ENCODE measurements around the gene ZNF235.

Gene ZNF235

DNA sequence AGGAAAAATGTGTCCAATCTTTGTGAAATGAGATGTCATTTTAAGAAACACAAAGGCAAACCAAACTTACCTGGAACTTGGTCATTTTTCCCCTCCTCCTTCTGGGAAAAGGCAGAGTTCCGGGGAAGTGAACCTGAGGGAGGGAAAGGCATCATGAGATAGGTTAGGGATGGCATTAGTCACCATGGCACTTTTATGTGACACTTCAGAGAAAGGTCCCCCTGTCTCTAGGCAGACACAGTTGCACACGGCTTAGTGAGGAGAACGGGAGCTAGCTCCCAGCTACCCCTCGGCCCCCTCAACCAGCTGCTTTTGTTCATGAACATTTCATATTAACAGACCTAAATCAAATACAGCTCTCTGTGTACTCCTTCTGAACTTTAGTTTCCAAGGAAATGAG, 1.5 kb downstream of the ZNF235 start:
- H3K9me3 ChIP-seq (ENCODE audit: control insufficient read depth, low read length) = no peaks in the 10 kb centered on the region
- H3K27me3 ChIP-seq (ENCODE audit: control insufficient read depth, insufficient read depth, low read length) = no peaks in the 10 kb centered on the region
- H3K4me3 ChIP-seq (ENCODE audit: low read length) = no peak overlapping the region
- H3K4me1 ChIP-seq (ENCODE audit: control insufficient read depth, insufficient read depth, low read length) = no peaks in the 10 kb centered on the region
- H3K9ac ChIP-seq (ENCODE audit: low read length) = no peak overlapping the region
- H3K36me3 ChIP-seq (ENCODE audit: control insufficient read depth, insufficient read depth, low read length) = no peaks in the 10 kb centered on the region

DNA sequence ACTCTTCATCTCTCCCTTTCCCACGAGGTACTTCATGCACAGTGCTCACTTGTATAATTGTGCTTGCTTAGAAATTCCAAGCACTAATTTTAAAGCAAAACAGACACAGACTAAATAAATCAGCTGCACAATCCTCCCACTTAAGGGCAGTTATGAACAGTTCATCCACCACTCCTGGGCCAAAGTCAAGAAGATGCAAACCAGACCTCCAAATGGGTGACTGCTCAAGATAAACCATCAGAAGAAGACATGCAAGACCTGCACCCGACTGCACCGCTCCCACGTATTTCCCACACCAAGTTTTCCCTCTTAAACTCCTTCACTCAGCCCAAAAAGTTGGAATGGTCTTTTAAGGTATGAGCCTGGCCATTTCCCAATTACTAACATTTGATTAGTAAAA, 19.9 kb downstream of the ZNF235 start:
- Histone ChIP-seq H3K9me3 (ENCODE audit: control insufficient read depth, low read length) (peaks cover 12% of the 10 kb centered on the region), H3K36me3 (ENCODE audit: control insufficient read depth, insufficient read depth, low read length) (peaks cover 14% of the 10 kb centered on the region), H3K4me1 (ENCODE audit: control insufficient read depth, insufficient read depth, low read length) (no peaks in the 10 kb centered on the region), H3K9ac (ENCODE audit: low read length) (no peak overlapping the region), H3K27me3 (ENCODE audit: control insufficient read depth, insufficient read depth, low read length) (no peaks in the 10 kb centered on the region), H3K4me3 (ENCODE audit: low read length) (no peak overlapping the region)

DNA sequence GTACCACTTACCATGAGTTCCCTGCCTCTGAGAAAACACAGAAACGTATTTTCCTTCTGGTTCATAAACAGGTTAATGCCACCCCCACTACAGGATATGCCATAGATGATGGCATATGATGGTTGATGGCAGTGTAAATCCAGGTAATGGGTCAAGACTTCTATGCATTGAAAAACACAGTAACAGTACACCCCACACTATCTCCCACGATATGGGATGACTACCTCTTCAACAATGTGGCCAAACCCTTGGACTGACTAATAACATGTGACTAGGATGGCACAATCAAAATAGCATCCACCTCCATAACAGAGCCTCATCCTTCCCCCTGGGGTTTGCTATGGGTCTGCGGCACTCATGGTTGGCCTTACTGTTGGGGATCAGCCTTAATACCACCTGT, 22.0 kb downstream of the ZNF235 start:
- H3K4me1 ChIP-seq (ENCODE audit: control insufficient read depth, insufficient read depth, low read length) = no peaks in the 10 kb centered on the region
- peaks cover 5% of the 10 kb centered on the region for H3K36me3 ChIP-seq (ENCODE audit: control insufficient read depth, insufficient read depth, low read length)
- H3K9me3 ChIP-seq (ENCODE audit: control insufficient read depth, low read length) = peaks cover 6% of the 10 kb centered on the region
- no peak overlapping the region for H3K4me3 ChIP-seq (ENCODE audit: low read length)
- H3K27me3 ChIP-seq (ENCODE audit: control insufficient read depth, insufficient read depth, low read length) = no peaks in the 10 kb centered on the region
- no peak overlapping the region for H3K9ac ChIP-seq (ENCODE audit: low read length)

DNA sequence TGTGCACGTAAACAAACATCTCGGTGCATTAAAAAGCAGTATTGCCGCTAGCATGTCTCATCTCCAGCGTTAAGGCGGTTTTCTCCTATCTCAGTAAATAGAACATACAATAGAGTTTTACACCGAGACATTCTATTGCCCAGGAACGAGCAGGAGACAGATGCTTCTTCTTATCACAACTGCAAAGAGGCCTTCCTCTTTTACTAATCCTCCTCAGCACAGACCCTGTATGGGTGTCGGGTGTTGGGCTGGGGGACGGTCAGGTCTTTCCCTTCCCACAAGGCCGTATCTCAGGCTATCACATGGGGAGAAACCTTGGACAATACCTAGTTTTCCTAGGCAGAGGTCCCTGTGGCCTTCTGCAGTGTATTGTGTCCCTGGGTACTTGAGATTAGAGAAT, 23.9 kb downstream of the ZNF235 start:
- no peaks in the 10 kb centered on the region for H3K27me3 ChIP-seq (ENCODE audit: control insufficient read depth, insufficient read depth, low read length)
- H3K9ac ChIP-seq (ENCODE audit: low read length) = no peak overlapping the region
- no peaks in the 10 kb centered on the region for H3K4me1 ChIP-seq (ENCODE audit: control insufficient read depth, insufficient read depth, low read length)
- no peaks in the 10 kb centered on the region for H3K9me3 ChIP-seq (ENCODE audit: control insufficient read depth, low read length)
- H3K36me3 ChIP-seq (ENCODE audit: control insufficient read depth, insufficient read depth, low read length) = no peaks in the 10 kb centered on the region
- no peak overlapping the region for H3K4me3 ChIP-seq (ENCODE audit: low read length)

DNA sequence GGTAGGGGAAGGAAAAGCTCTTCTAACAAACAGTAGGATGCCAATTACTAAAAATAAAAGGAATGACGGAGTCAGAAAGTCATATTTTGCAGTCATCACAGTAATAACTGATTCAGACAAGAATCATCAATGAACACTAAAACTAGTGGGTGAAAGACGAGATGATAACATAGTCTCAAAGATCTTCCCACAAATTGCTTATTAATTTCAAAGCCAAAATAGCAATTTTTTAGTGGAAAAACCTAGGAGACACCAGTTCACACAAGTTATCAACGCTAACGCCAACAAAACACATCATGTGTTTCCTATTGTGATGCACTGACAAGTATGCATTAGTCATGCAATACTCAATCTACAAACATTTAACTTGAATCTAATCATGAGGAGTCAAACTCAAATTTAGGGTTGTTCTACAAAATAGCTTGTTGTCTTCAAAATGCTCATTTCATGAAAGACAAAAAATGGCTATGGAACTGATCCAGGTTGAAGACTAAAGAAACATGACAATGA, 26.6 kb downstream of the ZNF235 start:
- Histone ChIP-seq H3K4me1 (ENCODE audit: control insufficient read depth, insufficient read depth, low read length) (no peaks in the 10 kb centered on the region), H3K4me3 (ENCODE audit: low read length) (no peak overlapping the region), H3K27me3 (ENCODE audit: control insufficient read depth, insufficient read depth, low read length) (no peaks in the 10 kb centered on the region), H3K9me3 (ENCODE audit: control insufficient read depth, low read length) (no peaks in the 10 kb centered on the region), H3K36me3 (ENCODE audit: control insufficient read depth, insufficient read depth, low read length) (no peaks in the 10 kb centered on the region), H3K9ac (ENCODE audit: low read length) (no peak overlapping the region)

DNA sequence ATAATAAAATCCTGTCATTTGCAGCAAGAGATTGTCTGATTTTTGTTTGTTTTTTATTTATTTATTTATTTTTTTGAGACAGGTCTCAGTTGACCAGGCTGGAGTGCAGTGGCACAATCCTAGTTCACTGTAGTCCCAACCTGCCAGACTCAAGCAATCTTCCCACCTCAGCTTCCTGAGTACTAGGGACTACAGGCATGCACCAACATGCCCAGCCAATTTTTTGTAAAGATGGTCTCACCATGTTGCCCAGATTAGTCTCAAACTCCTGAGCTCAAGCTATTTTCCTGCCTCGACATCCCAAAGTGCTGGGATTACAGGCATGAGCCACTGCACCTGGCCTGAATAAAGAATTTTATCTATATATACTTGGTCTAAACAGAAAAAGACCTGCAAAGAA, 27.5 kb downstream of the ZNF235 start:
- no peaks in the 10 kb centered on the region for H3K9me3 ChIP-seq (ENCODE audit: control insufficient read depth, low read length)

DNA sequence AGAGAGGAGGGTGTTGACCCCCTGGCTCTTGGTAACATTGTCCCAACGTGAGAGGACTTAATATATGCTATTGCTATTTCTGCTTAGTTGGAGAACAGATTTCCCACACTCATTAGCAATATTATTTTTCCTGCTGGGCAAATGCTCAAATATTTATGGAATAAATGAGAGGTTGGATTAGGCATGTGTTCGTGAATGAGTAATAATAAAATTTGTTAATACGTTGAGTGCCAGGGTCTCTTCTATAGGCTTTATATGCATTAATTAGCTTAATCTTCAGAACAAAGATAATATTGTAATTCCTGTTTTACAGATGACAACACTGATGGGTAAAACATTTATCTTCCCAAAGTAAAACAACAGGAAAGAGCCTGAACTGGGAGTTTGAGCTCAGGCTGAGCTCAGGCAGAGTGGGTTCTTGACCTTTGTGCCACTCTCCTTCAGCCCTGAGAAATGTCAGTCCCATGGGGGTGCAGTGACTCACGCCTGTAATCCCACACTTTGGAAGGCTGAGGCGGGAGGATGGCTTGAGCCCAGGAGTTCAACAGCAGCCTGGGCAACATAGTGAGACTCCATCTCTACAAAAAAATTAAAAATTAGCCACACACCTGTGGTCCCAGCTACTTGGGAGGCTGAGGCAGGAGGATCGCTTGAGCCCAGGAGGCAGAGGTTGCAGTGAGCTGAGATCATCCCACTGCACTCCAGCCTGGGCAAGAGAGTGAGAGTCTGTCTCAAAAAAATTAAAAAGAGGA, 44.0 kb downstream of the ZNF235 start:
- Histone ChIP-seq H3K4me3 (ENCODE audit: low read length) (no peak overlapping the region), H3K9ac (ENCODE audit: low read length) (no peak overlapping the region), H3K27me3 (ENCODE audit: control insufficient read depth, insufficient read depth, low read length) (no peaks in the 10 kb centered on the region), H3K9me3 (ENCODE audit: control insufficient read depth, low read length) (no peaks in the 10 kb centered on the region), H3K36me3 (ENCODE audit: control insufficient read depth, insufficient read depth, low read length) (no peaks in the 10 kb centered on the region), H3K4me1 (ENCODE audit: control insufficient read depth, insufficient read depth, low read length) (no peaks in the 10 kb centered on the region)

More for the DNA sequence above, 27.5 kb downstream of the ZNF235 start:
- Histone ChIP-seq H3K36me3 (ENCODE audit: control insufficient read depth, insufficient read depth, low read length) (no peaks in the 10 kb centered on the region), H3K4me3 (ENCODE audit: low read length) (no peak overlapping the region), H3K27me3 (ENCODE audit: control insufficient read depth, insufficient read depth, low read length) (no peaks in the 10 kb centered on the region), H3K9ac (ENCODE audit: low read length) (no peak overlapping the region), H3K4me1 (ENCODE audit: control insufficient read depth, insufficient read depth, low read length) (no peaks in the 10 kb centered on the region)

DNA sequence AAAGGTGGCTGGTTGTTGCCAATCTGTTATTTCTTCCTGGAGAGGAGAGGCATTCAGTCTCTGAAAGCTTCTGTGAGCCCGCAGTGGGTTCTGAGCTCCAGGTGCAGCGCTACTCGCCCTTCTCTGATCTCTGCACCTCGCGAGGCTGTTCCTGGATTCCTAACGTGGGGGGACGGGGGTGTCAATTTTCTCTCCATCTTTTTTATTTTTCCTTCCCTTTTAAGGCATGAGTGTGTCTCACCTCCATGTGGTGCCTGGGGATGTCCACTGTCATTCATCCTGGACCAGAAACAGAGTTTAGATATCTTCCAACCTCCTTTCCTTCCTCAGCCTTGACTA, 44.5 kb downstream of the ZNF235 start:
- H3K4me3 ChIP-seq (ENCODE audit: low read length) = no peak overlapping the region
- no peaks in the 10 kb centered on the region for H3K4me1 ChIP-seq (ENCODE audit: control insufficient read depth, insufficient read depth, low read length)
- H3K9ac ChIP-seq (ENCODE audit: low read length) = peak overlapping the region; percentile 38
- H3K9me3 ChIP-seq (ENCODE audit: control insufficient read depth, low read length) = no peaks in the 10 kb centered on the region
- H3K36me3 ChIP-seq (ENCODE audit: control insufficient read depth, insufficient read depth, low read length) = no peaks in the 10 kb centered on the region
- no peaks in the 10 kb centered on the region for H3K27me3 ChIP-seq (ENCODE audit: control insufficient read depth, insufficient read depth, low read length)

DNA sequence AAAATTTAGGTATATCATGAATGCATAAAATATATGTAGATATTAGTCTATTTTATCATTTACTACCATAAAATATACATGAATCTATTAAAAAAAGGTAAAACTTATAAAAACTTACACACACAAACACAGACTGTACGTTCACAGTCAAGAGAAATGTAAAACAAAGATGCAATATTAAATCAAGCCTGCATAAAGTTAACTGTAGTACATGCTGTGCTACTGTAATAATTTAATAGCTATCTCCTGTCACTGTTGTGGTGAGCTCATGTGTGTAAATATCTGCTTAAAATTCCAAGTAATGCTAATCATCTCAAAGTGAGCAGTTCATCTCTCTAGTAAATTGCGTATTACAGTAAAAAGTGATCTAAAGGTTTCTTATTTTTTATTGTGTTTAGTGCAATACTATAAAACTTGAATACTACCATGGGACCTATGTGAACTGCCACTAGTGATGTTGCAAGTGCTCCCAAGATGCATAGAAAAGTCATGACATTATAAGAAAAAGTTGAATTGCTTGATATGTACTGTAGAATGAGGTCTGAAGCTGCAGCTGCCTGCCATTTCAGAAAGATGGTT, 45.9 kb downstream of the ZNF235 start:
- Histone ChIP-seq H3K4me1 (ENCODE audit: control insufficient read depth, insufficient read depth, low read length) (no peaks in the 10 kb centered on the region), H3K4me3 (ENCODE audit: low read length) (no peak overlapping the region), H3K36me3 (ENCODE audit: control insufficient read depth, insufficient read depth, low read length) (no peaks in the 10 kb centered on the region), H3K9ac (ENCODE audit: low read length) (no peak overlapping the region), H3K27me3 (ENCODE audit: control insufficient read depth, insufficient read depth, low read length) (no peaks in the 10 kb centered on the region), H3K9me3 (ENCODE audit: control insufficient read depth, low read length) (no peaks in the 10 kb centered on the region)

DNA sequence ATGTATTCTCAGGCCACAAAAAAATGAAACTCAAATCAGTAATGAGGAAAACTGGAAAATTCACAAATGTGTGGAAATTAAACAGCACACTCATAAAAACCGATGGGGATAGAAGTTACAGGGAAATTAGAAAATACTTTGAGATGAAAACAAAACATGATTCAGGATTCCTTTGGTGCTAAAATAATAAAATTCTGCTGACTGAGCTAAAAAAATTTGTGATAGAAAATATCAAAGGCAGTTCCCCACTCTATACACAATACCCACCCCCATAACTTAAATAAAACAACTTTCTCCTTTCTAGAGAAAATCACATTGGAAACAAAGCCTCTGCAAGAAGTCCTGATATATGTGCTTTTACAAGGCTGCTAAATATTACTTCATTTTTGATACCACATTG, 46.7 kb downstream of the ZNF235 start:
- Histone ChIP-seq H3K27me3 (ENCODE audit: control insufficient read depth, insufficient read depth, low read length) (no peaks in the 10 kb centered on the region), H3K9ac (ENCODE audit: low read length) (no peak overlapping the region), H3K4me1 (ENCODE audit: control insufficient read depth, insufficient read depth, low read length) (no peaks in the 10 kb centered on the region), H3K9me3 (ENCODE audit: control insufficient read depth, low read length) (no peaks in the 10 kb centered on the region), H3K4me3 (ENCODE audit: low read length) (no peak overlapping the region), H3K36me3 (ENCODE audit: control insufficient read depth, insufficient read depth, low read length) (no peaks in the 10 kb centered on the region)

DNA sequence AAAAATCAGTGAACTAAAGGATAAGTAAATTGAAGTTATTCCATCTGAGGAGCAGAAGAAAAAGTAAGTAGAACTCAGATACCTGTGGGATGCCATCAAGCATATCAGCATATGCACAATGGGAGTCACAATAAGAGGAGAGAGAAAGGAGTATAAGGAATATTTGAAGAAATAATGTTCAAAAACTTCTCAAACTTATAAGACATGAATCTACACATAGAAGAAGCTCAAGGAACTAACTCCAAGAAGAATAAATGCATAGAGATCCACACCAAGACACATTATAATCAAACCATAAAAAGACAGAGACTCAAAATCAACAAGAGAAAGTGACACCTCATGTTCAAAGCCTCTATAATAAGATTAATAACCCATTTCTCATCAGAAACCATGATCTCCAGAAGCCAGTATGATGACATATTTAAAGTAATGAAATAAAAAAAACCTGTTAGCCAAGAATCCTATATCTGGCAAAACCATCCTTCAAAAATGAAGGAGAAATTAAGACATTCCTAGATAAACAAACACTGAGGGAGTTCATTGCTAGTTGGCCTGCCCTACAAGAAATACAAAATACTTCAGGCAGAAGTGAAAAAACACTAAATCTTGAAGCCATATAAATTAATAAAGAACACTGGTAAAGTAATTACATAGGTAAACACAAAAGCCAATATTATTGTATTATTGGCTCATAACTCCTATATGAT, 49.0 kb downstream of the ZNF235 start:
- H3K36me3 ChIP-seq (ENCODE audit: control insufficient read depth, insufficient read depth, low read length) = no peaks in the 10 kb centered on the region
- no peaks in the 10 kb centered on the region for H3K9me3 ChIP-seq (ENCODE audit: control insufficient read depth, low read length)
- no peak overlapping the region for H3K9ac ChIP-seq (ENCODE audit: low read length)
- H3K27me3 ChIP-seq (ENCODE audit: control insufficient read depth, insufficient read depth, low read length) = no peaks in the 10 kb centered on the region
- no peaks in the 10 kb centered on the region for H3K4me1 ChIP-seq (ENCODE audit: control insufficient read depth, insufficient read depth, low read length)
- H3K4me3 ChIP-seq (ENCODE audit: low read length) = no peak overlapping the region

DNA sequence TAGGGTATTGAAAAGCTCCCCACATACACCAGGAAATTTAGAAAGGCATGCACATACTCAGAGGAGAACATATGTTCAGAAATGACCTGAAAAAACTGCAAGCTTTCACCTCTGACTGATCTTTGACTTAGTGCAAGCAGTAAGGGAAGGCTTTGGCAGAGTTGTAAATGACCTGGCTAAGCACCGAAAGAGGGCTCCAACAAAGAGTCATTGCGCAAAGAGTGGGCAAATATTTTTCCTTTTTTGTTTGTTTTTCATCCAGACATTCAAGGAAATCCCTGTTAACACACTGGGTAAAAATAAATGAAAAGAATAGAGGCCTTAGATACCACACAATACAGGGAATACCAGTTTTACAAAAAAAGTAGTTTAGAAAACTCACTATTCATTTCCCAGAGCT, 50.3 kb downstream of the ZNF235 start:
- no peaks in the 10 kb centered on the region for H3K9me3 ChIP-seq (ENCODE audit: control insufficient read depth, low read length)

More for the DNA sequence above, 50.3 kb downstream of the ZNF235 start:
- Histone ChIP-seq H3K9ac (ENCODE audit: low read length) (no peak overlapping the region), H3K27me3 (ENCODE audit: control insufficient read depth, insufficient read depth, low read length) (no peaks in the 10 kb centered on the region), H3K36me3 (ENCODE audit: control insufficient read depth, insufficient read depth, low read length) (no peaks in the 10 kb centered on the region), H3K4me3 (ENCODE audit: low read length) (no peak overlapping the region), H3K4me1 (ENCODE audit: control insufficient read depth, insufficient read depth, low read length) (no peaks in the 10 kb centered on the region)
